Trophoblast cell (in vitro differentiated cells and primary cell): ENCODE data around the gene ZNF668.

ENCODE experiments used
- DNase-seq, 2 donors: peaks; one replicate each; pipeline ENCODE4 v3.0.0-alpha.2; 2016
- H2AFZ ChIP-seq: 2 replicates; pipeline ENCODE4 v1.6.1; 2013; ENCODE audit warnings: low read length, moderate library complexity, mild to moderate bottlenecking; ENCODE audit not compliant: insufficient read depth, poor library complexity
- H2AK5ac ChIP-seq: 2 replicates; pipeline ENCODE4 v1.6.1; 2013; ENCODE audit warnings: mild to moderate bottlenecking, low read length
- H2BK120ac ChIP-seq: 2 replicates; pipeline ENCODE4 v1.6.1; 2013; ENCODE audit warnings: low read length, mild to moderate bottlenecking, moderate library complexity; ENCODE audit not compliant: insufficient read depth, poor library complexity
- H2BK12ac ChIP-seq: 2 replicates; pipeline ENCODE4 v1.6.1; 2013; ENCODE audit warnings: mild to moderate bottlenecking, low read length, moderate library complexity
- H2BK5ac ChIP-seq: 2 replicates; pipeline ENCODE4 v1.6.1; 2013; ENCODE audit warnings: low read length, low read depth, moderate library complexity, mild to moderate bottlenecking; ENCODE audit not compliant: poor library complexity
- H3K14ac ChIP-seq: 2 replicates; pipeline ENCODE4 v1.6.1; 2013; ENCODE audit warnings: mild to moderate bottlenecking, low read length
- H3K18ac ChIP-seq: 2 replicates; pipeline ENCODE4 v1.6.1; 2013; ENCODE audit warnings: mild to moderate bottlenecking, low read length
- H3K23ac ChIP-seq: 2 replicates; pipeline ENCODE4 v1.6.1; 2013; ENCODE audit warnings: low read length
- H3K27ac ChIP-seq: 2 replicates; pipeline ENCODE4 v1.5.1; 2013; ENCODE audit warnings: low read depth, mild to moderate bottlenecking, inconsistent platforms, low read length, moderate library complexity
- H3K27me3 ChIP-seq: 2 replicates; pipeline ENCODE4 v1.6.1; 2013; ENCODE audit warnings: inconsistent platforms, mild to moderate bottlenecking, low read length, moderate library complexity; ENCODE audit not compliant: insufficient read depth
- H3K36me3 ChIP-seq, 2 experiments: 1 replicate in 1 of 2; 2 replicates in 1 of 2; pipeline ENCODE4 v1.6.1; 2013; ENCODE audit warnings: low read length in 2 of 2, mild to moderate bottlenecking in 2 of 2, moderate library complexity in 1 of 2; ENCODE audit not compliant: insufficient read depth in 2 of 2, control insufficient read depth in 1 of 2
- H3K4ac ChIP-seq: 2 replicates; pipeline ENCODE4 v1.6.1; 2013; ENCODE audit warnings: low read depth, mild to moderate bottlenecking, low read length, moderate library complexity
- H3K4me1 ChIP-seq, 2 experiments: 1 replicate in 1 of 2; 2 replicates in 1 of 2; pipeline ENCODE4 v1.6.1; 2013; ENCODE audit warnings: low read length in 2 of 2, mild to moderate bottlenecking in 2 of 2, moderate library complexity in 1 of 2; ENCODE audit not compliant: insufficient read depth in 2 of 2, control insufficient read depth in 1 of 2
- H3K4me2 ChIP-seq: 2 replicates; pipeline ENCODE4 v1.6.1; 2013; ENCODE audit warnings: inconsistent platforms, mild to moderate bottlenecking, low read length, moderate library complexity
- H3K4me3 ChIP-seq: 2 replicates; pipeline ENCODE4 v1.5.1; 2013; ENCODE audit warnings: mild to moderate bottlenecking, low read depth, low read length, inconsistent platforms
- H3K79me1 ChIP-seq: one replicate; pipeline ENCODE4 v1.6.1; 2013; ENCODE audit warnings: low read length
- H3K79me2 ChIP-seq: 2 replicates; pipeline ENCODE4 v1.6.1; 2013; ENCODE audit warnings: low read length, mild to moderate bottlenecking; ENCODE audit not compliant: control insufficient read depth, insufficient read depth, poor library complexity
- H3K9ac ChIP-seq: 2 replicates; pipeline ENCODE4 v1.6.1; 2013; ENCODE audit warnings: mild to moderate bottlenecking, low read length
- H3K9me3 ChIP-seq: 2 replicates; pipeline ENCODE4 v1.6.1; 2013; ENCODE audit warnings: low read depth, mild to moderate bottlenecking, control low read depth, inconsistent platforms, low read length; ENCODE audit not compliant: insufficient read depth
- H4K12ac ChIP-seq: 2 replicates; pipeline ENCODE4 v1.6.1; 2013; ENCODE audit warnings: low read depth, mild to moderate bottlenecking, low read length, moderate library complexity
- H4K8ac ChIP-seq: 2 replicates; pipeline ENCODE4 v1.6.1; 2013; ENCODE audit warnings: low read depth, mild to moderate bottlenecking, low read length, moderate library complexity
- H4K91ac ChIP-seq: one replicate; pipeline ENCODE4 v1.6.1; 2013; ENCODE audit warnings: low read depth, mild to moderate bottlenecking, low read length, moderate library complexity
- WGBS: extraction: QIAGEN DNeasy Blood & Tissue Kit; methylation state at CpG from one replicate; pipeline ENCODE4 v1.1.7; 2013; ENCODE audit warnings: missing lambda C conversion rate; ENCODE audit not compliant: insufficient read length, insufficient coverage; ENCODE audit errors: extremely low coverage; 5-methylcytosine and 5-hydroxymethylcytosine counted together

Gene ZNF668

DNA sequence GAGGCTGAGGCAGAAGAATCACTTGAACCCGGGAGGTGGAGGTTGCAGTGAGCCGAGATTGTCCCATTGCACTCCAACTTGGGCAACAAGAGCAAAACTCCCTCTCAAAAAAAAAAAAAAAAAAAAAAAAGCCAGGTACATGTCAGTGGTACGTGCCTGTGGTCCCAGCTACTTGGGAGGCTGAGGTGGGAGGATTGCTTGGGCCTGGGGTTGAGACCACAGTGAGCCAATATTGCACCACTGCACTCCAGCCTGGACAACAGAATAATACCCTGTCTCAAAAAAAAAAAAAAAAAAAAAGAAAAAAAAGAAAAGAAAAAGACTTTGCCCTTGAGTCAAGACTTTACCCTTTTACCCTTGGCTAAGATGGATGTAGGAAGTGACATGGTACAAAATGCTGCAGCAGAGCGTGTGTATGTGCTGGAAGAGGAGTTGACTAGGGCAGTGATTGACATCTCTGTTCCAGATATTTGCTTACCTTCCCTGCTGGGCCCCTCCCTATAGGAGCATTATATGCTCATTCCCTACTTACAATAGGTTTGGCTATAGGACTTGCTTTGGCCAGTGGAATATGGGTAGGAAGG, 30.1 kb downstream of the ZNF668 start:
- Histone ChIP-seq H3K4ac (no peak overlapping the region), H3K79me1 (no peaks in the 10 kb centered on the region), H3K9me3 (peaks cover 1% of the 10 kb centered on the region), H3K4me1 (no peaks in the 10 kb centered on the region), H3K27ac (no peak overlapping the region), H2BK12ac (no peak overlapping the region), H4K12ac (no peak overlapping the region), H3K27me3 (no peaks in the 10 kb centered on the region), H2BK5ac (no peak overlapping the region), H2AK5ac (no peak overlapping the region), H2BK120ac (no peak overlapping the region), H3K4me3 (no peak overlapping the region), H2AFZ (no peak overlapping the region), H3K9ac (no peak overlapping the region), H3K36me3 (peaks cover 22 to 23% of the 10 kb centered on the region in 2 experiments), H3K4me2 (no peak overlapping the region), H4K91ac (no peak overlapping the region), H3K23ac (no peak overlapping the region), H3K18ac (no peak overlapping the region), H4K8ac (no peak overlapping the region), H3K79me2 (no peaks in the 10 kb centered on the region), H3K14ac (no peak overlapping the region)
- DNase-seq = no peak
- no CpG with 5 or more reads among the region's 4 CpGs for WGBS

GRCh38 chr16:31043352-31043751, 30.7 kb downstream of the ZNF668 start:
- Histone ChIP-seq H2BK12ac (no peak overlapping the region), H2BK5ac (no peak overlapping the region), H2BK120ac (no peak overlapping the region), H3K14ac (no peak overlapping the region), H3K23ac (no peak overlapping the region), H3K79me2 (no peaks in the 10 kb centered on the region), H3K79me1 (no peaks in the 10 kb centered on the region), H4K8ac (no peak overlapping the region), H3K9me3 (peaks cover 1% of the 10 kb centered on the region), H4K91ac (no peak overlapping the region), H3K4ac (no peak overlapping the region), H3K27ac (no peak overlapping the region), H3K18ac (no peak overlapping the region), H3K36me3 (peaks cover 28 to 30% of the 10 kb centered on the region in 2 experiments), H3K27me3 (no peaks in the 10 kb centered on the region), H3K4me3 (no peak overlapping the region), H4K12ac (no peak overlapping the region), H2AK5ac (no peak overlapping the region), H3K4me1 (no peaks in the 10 kb centered on the region), H2AFZ (no peak overlapping the region), H3K9ac (no peak overlapping the region), H3K4me2 (no peak overlapping the region)
- no peak for DNase-seq
- no CpG with 5 or more reads among the region's 1 CpG for WGBS

DNA sequence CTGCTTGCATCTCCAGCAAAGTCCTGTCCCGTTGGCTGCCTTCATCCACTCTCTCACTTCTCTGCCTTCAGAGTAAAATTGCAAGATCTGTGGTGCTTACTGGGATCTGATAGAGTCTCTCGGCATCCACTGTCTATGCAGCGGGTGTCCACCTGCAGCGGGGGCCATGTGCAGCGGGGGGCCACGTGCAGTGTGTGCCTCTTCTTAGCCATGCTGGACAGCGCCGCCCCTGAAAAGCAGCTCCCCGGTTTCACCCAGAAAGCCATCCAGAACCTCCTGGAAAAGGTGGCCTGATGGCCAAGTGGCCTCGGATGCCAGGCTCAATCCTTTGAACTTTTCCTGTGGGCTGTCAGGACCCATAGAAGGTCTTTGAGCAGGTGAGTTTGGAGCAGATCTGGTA, 31.2 kb downstream of the ZNF668 start:
- no peak overlapping the region for H2BK5ac ChIP-seq
- H3K79me1 ChIP-seq = no peaks in the 10 kb centered on the region
- H4K12ac ChIP-seq = no peak overlapping the region
- H3K23ac ChIP-seq = no peak overlapping the region
- no peak overlapping the region for H3K9ac ChIP-seq
- no peaks in the 10 kb centered on the region for H3K4me1 ChIP-seq
- no peaks in the 10 kb centered on the region for H3K27me3 ChIP-seq
- no peak for DNase-seq
- H3K36me3 ChIP-seq = peaks cover 32 to 34% of the 10 kb centered on the region in 2 experiments
- H4K91ac ChIP-seq = no peak overlapping the region
- no peak overlapping the region for H4K8ac ChIP-seq
- H3K79me2 ChIP-seq = no peaks in the 10 kb centered on the region
- no peak overlapping the region for H3K4me2 ChIP-seq
- H3K4ac ChIP-seq = no peak overlapping the region
- no peak overlapping the region for H2BK120ac ChIP-seq
- no CpG with 5 or more reads among the region's 10 CpGs for WGBS
- H3K9me3 ChIP-seq = peaks cover 1% of the 10 kb centered on the region
- no peak overlapping the region for H3K18ac ChIP-seq
- H3K14ac ChIP-seq = no peak overlapping the region
- no peak overlapping the region for H3K4me3 ChIP-seq
- H2AK5ac ChIP-seq = no peak overlapping the region
- H3K27ac ChIP-seq = no peak overlapping the region
- no peak overlapping the region for H2BK12ac ChIP-seq
- H2AFZ ChIP-seq = no peak overlapping the region

DNA sequence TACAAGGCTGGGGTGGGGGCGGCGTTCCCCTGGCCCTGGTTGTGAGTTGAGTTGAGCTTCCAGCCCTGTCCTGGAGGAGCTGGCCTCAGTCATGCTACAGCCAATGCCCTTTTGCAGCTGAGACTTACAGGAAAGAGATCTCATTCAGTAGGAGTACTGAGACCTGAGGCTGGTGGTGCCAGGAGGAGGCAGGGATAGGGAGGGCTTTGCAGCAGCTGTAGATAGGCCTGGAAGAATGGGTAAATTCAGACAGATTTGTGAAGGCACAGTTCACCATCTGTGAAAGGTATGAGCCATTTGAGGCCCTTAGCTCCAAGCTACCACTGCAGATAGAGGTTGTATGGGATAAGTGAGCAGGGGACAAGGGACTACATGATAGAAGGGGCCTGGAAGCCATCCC, 35.0 kb downstream of the ZNF668 start:
- H3K9me3 ChIP-seq = peaks cover 1% of the 10 kb centered on the region
- H3K4me2 ChIP-seq = no peak overlapping the region
- no CpG with 5 or more reads among the region's 2 CpGs for WGBS
- no peak overlapping the region for H4K8ac ChIP-seq
- peaks cover under 1% of the 10 kb centered on the region for H3K79me2 ChIP-seq
- H4K91ac ChIP-seq = no peak overlapping the region
- H3K79me1 ChIP-seq = peaks cover under 1% of the 10 kb centered on the region
- H3K9ac ChIP-seq = no peak overlapping the region
- H3K14ac ChIP-seq = no peak overlapping the region
- H2BK120ac ChIP-seq = no peak overlapping the region
- no peak overlapping the region for H2AFZ ChIP-seq
- H3K4me3 ChIP-seq = no peak overlapping the region
- H3K23ac ChIP-seq = no peak overlapping the region
- peaks cover 0 to 3% of the 10 kb centered on the region in 2 experiments for H3K4me1 ChIP-seq
- H3K27me3 ChIP-seq = no peaks in the 10 kb centered on the region
- H3K4ac ChIP-seq = no peak overlapping the region
- no peak overlapping the region for H2BK5ac ChIP-seq
- H4K12ac ChIP-seq = no peak overlapping the region
- no peak overlapping the region for H2AK5ac ChIP-seq
- no peak overlapping the region for H3K18ac ChIP-seq
- H3K27ac ChIP-seq = no peak overlapping the region
- H2BK12ac ChIP-seq = no peak overlapping the region
- H3K36me3 ChIP-seq = peaks cover 38% of the 10 kb centered on the region in 2 experiments
- no peak for DNase-seq
